Measurements from ENCODE around the gene LIMS2.

GRCh38 chr2:127675331-127676261 is at the start of gene LIMS2:
- TF ChIP-seq CTCF (IDR thresholded peaks at IDR 0.05; ENCODE audit: insufficient read depth, low read length, poor library complexity, severe bottlenecking) (no peak), EZH2phosphoT487 (conservative IDR thresholded peaks at IDR 0.05; ENCODE audit: low read length) (no peak)
